Activated T-cell treated with anti-CD3 and anti-CD28 coated beads, Interleukin-2, amount 50 U/mL, for 72 hours (primary cell): ENCODE results near the gene B4GALT7. TPM values are rescaled to one million over a fixed set of nuclear protein-coding genes. Genes with fewer than 3 reads are reported as not detected.
"Not testable (repeated sequence)": the region's sequence is repeated elsewhere in the genome, so short reads cannot be mapped to it uniquely, and the experiment has no call there.

ENCODE experiments used
- ATAC-seq, 2 donors: fragments of 150-1000 bp; cut with Tn5 transposase; replicated peaks in 1 of 2; 2 replicates each; pipeline ENCODE4 v1.10.0; 2021; ENCODE audit warnings: moderate library complexity in 2 of 2, mild to moderate bottlenecking in 1 of 2
- DNase-seq, 2 donors: peaks; one replicate each; pipeline ENCODE4 v3.0.0; 2021 to 2022; ENCODE audit warnings: mixed read lengths in 1 of 2
- H3K27ac Mint-ChIP-seq: one replicate; pipeline ENCODE4 v1.8.0; 2022; ENCODE audit warnings: mild to moderate bottlenecking, moderate library complexity, mixed read lengths
- H3K27me3 Mint-ChIP-seq: one replicate; pipeline ENCODE4 v1.8.0; 2022; ENCODE audit warnings: low read depth, mixed read lengths
- H3K36me3 Mint-ChIP-seq, 2 donors: one replicate each; pipeline ENCODE4 v1.8.0; 2022; ENCODE audit warnings: mixed read lengths in 2 of 2, mild to moderate bottlenecking in 1 of 2; ENCODE audit not compliant: insufficient read depth in 2 of 2
- H3K4me1 Mint-ChIP-seq: one replicate; pipeline ENCODE4 v1.8.0; 2022; ENCODE audit warnings: low read depth, mixed read lengths
- H3K4me3 Mint-ChIP-seq, 2 donors: one replicate each; pipeline ENCODE4 v1.8.0; 2022; ENCODE audit warnings: mild to moderate bottlenecking in 2 of 2, mixed read lengths in 2 of 2, moderate library complexity in 2 of 2
- H3K9me3 Mint-ChIP-seq, 2 donors: one replicate each; pipeline ENCODE4 v1.8.0; 2022; ENCODE audit warnings: mixed read lengths in 2 of 2
- total RNA-seq, 2 donors: library from RNA; stranded (reverse); gene quantifications; one replicate each; pipeline ENCODE4 v1.2.3, GENCODE V29; 2022

B4GALT7 gene
- total RNA-seq, 2 donors from 2014 or later = 14.6 to 16.8 TPM

GRCh38 chr5:177607452-177608192, 7.7 kb downstream of the B4GALT7 start:
- H3K4me3 Mint-ChIP-seq = no peak overlapping the region
- H3K27ac Mint-ChIP-seq = no peak overlapping the region
- peaks cover 8% of the 10 kb centered on the region for H3K4me1 Mint-ChIP-seq
- DNase-seq = peak; percentile 63 to 71
- no peaks in the 10 kb centered on the region for H3K27me3 Mint-ChIP-seq
- no peaks in the 10 kb centered on the region for H3K36me3 Mint-ChIP-seq
- H3K9me3 Mint-ChIP-seq = no peaks in the 10 kb centered on the region
- ATAC-seq = peak; percentile 71 to 78

DNA sequence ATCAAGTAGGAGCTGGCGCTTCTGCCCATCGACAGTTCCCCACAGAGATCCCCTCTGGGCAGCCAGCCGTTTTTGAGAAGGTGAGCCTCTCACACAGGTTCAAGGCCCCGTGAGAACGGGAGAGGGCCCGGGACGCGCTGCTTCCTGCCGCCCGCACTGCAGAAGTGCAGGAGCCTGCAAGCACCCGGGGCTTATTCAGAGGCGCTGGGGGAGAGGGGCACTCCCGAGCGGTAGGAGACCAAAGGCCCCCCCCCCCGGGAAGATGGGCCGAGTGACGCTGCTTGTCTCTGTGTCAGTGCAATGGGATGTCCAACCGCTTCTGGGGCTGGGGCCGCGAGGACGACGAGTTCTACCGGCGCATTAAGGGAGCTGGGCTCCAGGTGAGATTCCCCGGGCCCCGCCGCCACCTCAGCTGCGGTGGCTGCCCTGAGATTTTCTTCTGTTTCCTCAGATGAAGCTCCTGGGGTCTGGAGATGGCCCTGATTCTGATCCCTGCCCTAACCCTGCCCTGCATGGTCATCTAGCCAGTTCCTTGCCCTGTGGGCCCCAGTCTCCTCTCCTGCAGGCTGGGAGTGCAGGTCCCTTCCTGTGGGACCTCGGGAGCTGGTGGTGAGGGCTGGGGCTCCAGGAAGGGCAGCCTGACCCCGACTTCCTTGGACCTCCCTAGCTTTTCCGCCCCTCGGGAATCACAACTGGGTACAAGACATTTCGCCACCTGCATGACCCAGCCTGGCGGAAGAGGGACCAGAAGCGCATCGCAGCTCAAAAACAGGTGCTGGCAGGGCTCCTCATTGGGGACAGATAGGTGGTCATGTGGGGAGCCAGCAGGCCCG, 8.5 kb downstream of the B4GALT7 start:
- DNase-seq (no peak), ATAC-seq (no peak)
- Mint-ChIP-seq H3K4me1 (peaks cover 8% of the 10 kb centered on the region), H3K27ac (no peak overlapping the region), H3K4me3 (no peak overlapping the region), H3K36me3 (no peaks in the 10 kb centered on the region), H3K27me3 (no peaks in the 10 kb centered on the region), H3K9me3 (no peaks in the 10 kb centered on the region)

GRCh38 chr5:177609076-177610059, 9.4 kb downstream of the B4GALT7 start:
- no peak for ATAC-seq
- Mint-ChIP-seq H3K9me3 (no peaks in the 10 kb centered on the region), H3K27ac (no peak overlapping the region), H3K27me3 (no peaks in the 10 kb centered on the region), H3K4me1 (peaks cover 8% of the 10 kb centered on the region), H3K36me3 (no peaks in the 10 kb centered on the region), H3K4me3 (no peak overlapping the region)
- no peak for DNase-seq

- no peak for ATAC-seq
- Mint-ChIP-seq H3K4me1 (peaks cover 8% of the 10 kb centered on the region), H3K9me3 (no peaks in the 10 kb centered on the region), H3K27ac (no peak overlapping the region), H3K27me3 (no peaks in the 10 kb centered on the region), H3K36me3 (no peaks in the 10 kb centered on the region), H3K4me3 (no peak overlapping the region)
- DNase-seq = no peak
Measured at GRCh38 chr5:177610131-177610769, 10.3 kb downstream of the B4GALT7 start.

- H3K27ac Mint-ChIP-seq = no peak overlapping the region
Measured at GRCh38 chr5:177610770-177611445, 11.0 kb downstream of the B4GALT7 start.

GRCh38 chr5:177611446-177612214, 11.7 kb downstream of the B4GALT7 start:
- no peak overlapping the region for H3K4me3 Mint-ChIP-seq
- DNase-seq (no peak), ATAC-seq (no peak)
- peaks cover 8% of the 10 kb centered on the region for H3K4me1 Mint-ChIP-seq
- no peak overlapping the region for H3K27ac Mint-ChIP-seq
- H3K27me3 Mint-ChIP-seq = no peaks in the 10 kb centered on the region
- no peaks in the 10 kb centered on the region for H3K36me3 Mint-ChIP-seq
- H3K9me3 Mint-ChIP-seq = no peaks in the 10 kb centered on the region

More at GRCh38 chr5:177610770-177611445, 11.0 kb downstream of the B4GALT7 start:
- ATAC-seq = no peak
- Mint-ChIP-seq H3K27me3 (no peaks in the 10 kb centered on the region), H3K4me3 (no peak overlapping the region), H3K9me3 (no peaks in the 10 kb centered on the region), H3K36me3 (no peaks in the 10 kb centered on the region), H3K4me1 (peaks cover 8% of the 10 kb centered on the region)
- DNase-seq = no peak

- Mint-ChIP-seq H3K36me3 (no peaks in the 10 kb centered on the region), H3K27ac (no peak overlapping the region), H3K4me1 (peaks cover 6% of the 10 kb centered on the region), H3K9me3 (no peaks in the 10 kb centered on the region), H3K4me3 (no peak overlapping the region), H3K27me3 (no peaks in the 10 kb centered on the region)
- DNase-seq (no peak), ATAC-seq (no peak)
Measured at GRCh38 chr5:177612215-177612673, 12.3 kb downstream of the B4GALT7 start.

DNA sequence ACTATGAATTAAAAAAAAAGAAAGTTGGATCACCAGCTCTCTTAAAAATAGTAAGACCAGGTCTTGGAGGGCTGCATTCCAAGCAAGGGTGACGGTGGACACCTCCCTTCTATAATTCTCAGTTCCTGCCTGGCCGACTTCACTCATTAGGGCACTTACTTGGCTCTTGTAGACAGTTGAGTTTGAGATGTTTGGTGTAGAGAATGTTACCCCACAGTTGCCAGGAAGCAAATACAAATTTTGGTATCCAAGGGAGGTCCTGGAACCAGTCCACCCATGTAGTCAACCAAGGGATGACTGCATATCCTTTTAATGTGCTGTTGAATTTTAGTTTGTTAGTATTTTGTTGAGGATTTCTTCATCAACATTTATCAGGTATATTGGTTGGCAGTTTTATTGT, 20.6 kb downstream of the B4GALT7 start:
- no peak overlapping the region for H3K27ac Mint-ChIP-seq
- H3K36me3 Mint-ChIP-seq = peaks cover 12 to 22% of the 10 kb centered on the region in 2 donors
- DNase-seq (no peak), ATAC-seq (no peak)
- no peaks in the 10 kb centered on the region for H3K4me1 Mint-ChIP-seq
- no peaks in the 10 kb centered on the region for H3K9me3 Mint-ChIP-seq
- H3K4me3 Mint-ChIP-seq = no peak overlapping the region
- H3K27me3 Mint-ChIP-seq = no peaks in the 10 kb centered on the region

DNA sequence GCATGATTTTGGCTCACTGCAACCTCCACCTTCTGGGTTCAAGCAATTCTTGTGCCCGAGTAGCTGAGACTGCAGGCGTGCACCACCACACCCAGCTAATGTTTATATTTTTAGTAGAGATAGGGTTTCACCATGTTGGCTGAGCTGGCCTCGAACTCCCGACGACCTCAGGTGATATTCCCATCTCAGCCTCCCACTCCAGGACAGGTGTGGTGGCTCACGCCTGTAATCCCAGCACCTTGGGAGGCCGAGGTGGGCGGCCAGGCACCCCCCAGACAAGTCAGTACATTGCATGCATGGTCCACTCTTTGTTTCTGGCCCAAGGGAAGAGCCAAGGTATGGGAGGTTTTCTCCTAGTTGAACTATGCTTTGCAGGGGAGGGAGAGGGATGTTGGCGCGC, 24.2 kb downstream of the B4GALT7 start:
- not testable (repeated sequence) for H3K27me3 Mint-ChIP-seq, H3K9me3 Mint-ChIP-seq, DNase-seq, H3K36me3 Mint-ChIP-seq, ATAC-seq, H3K4me3 Mint-ChIP-seq, H3K27ac Mint-ChIP-seq, H3K4me1 Mint-ChIP-seq

- not testable (repeated sequence) for H3K9me3 Mint-ChIP-seq, H3K4me1 Mint-ChIP-seq, DNase-seq, H3K27me3 Mint-ChIP-seq, H3K4me3 Mint-ChIP-seq, H3K27ac Mint-ChIP-seq, H3K36me3 Mint-ChIP-seq, ATAC-seq
Measured at GRCh38 chr5:177630186-177630585, 30.3 kb downstream of the B4GALT7 start.

GRCh38 chr5:177634912-177635311, 35.0 kb downstream of the B4GALT7 start:
- H3K27me3 Mint-ChIP-seq, H3K4me3 Mint-ChIP-seq, ATAC-seq, DNase-seq, H3K27ac Mint-ChIP-seq, H3K4me1 Mint-ChIP-seq: not testable (repeated sequence)
- Mint-ChIP-seq H3K36me3 (peaks cover 6 to 16% of the 10 kb centered on the region in 2 donors), H3K9me3 (peaks cover 5 to 10% of the 10 kb centered on the region in 2 donors)
